K562 (cell line): ENCODE results near the gene IFNGR1. TPM values are rescaled to one million over a fixed set of nuclear protein-coding genes. Genes with fewer than 3 reads are reported as not detected.

Source experiments
- ATAC-seq: fragments of 200-7000 bp; cut with Tn5 transposase; 3 replicates; pipeline ENCODE4 v1.9.1; 2020; ENCODE audit warnings: moderate library complexity
- BruUV-seq: library from RNA; stranded (reverse); fragments of 400-500 nt; replicated peaks from 2 replicates; lab custom pipeline; 2021; lab: Mats Ljungman, UMichigan
- CTCF ChIA-PET: fragments of 300-600 bp; formaldehyde crosslinking; extraction: SDS; loops from one replicate; lab custom pipeline; 2021; ENCODE audit warnings: low intra/inter-chr PET ratio; lab: Yijun Ruan, JAX
- POLR2A ChIA-PET: fragments of 300-600, 350-650 bp; sonication (Branson Sonifier 250); formaldehyde crosslinking; extraction: SDS; loops from one replicate; lab custom pipeline; 2021; ENCODE audit warnings: antibody characterized with exemption, inconsistent platforms; lab: Yijun Ruan, JAX
- DNase-seq, 4 experiments: peaks; one replicate each; pipeline versions ENCODE4 v3.0.0 to v3.0.0-alpha.2; 2011 to 2018; ENCODE audit warnings: low spot score in 3 of 4, mixed read lengths in 3 of 4; ENCODE audit errors: extremely low read depth in 1 of 4
- FAIRE-seq: peaks from 2 replicates; lab custom pipeline; 2011; peaks lifted over from hg19 to GRCh38; lab: Jason Lieb, UNC
- H2AFZ ChIP-seq: 2 replicates; pipeline ENCODE4 v1.6.0; 2011; ENCODE audit warnings: low read depth, low read length, control low read depth, inconsistent platforms
- H3K27ac ChIP-seq: fragments of 200-600 bp; 3 replicates; pipeline ENCODE4 v1.8.0; 2011; ENCODE audit warnings: low read depth, mild to moderate bottlenecking, control low read depth, inconsistent platforms, low read length, moderate library complexity, mixed read lengths; ENCODE audit errors: extremely low read depth
- H3K27me3 ChIP-seq, 2 experiments: fragments of 300-600 bp in 1 of 2; 2 replicates in 1 of 2; 3 replicates in 1 of 2; pipeline versions ENCODE4 v1.6.0 to v1.8.0; 2011; ENCODE audit warnings: inconsistent platforms in 2 of 2, low read length in 2 of 2, mild to moderate bottlenecking in 1 of 2, mixed read lengths in 1 of 2, moderate library complexity in 1 of 2; ENCODE audit not compliant: control insufficient read depth in 2 of 2, insufficient read depth in 2 of 2
- H3K36me3 ChIP-seq: fragments of 300-600 bp; 3 replicates; pipeline ENCODE4 v1.8.0; 2011; ENCODE audit warnings: mild to moderate bottlenecking, low read length, inconsistent platforms; ENCODE audit not compliant: control insufficient read depth, insufficient read depth
- H3K4me1 ChIP-seq, 2 experiments: fragments of 200-600 bp in 1 of 2; replicated peaks in 1 of 2; 2 replicates in 1 of 2; 3 replicates in 1 of 2; pipeline versions ENCODE4 v1.5.1 to v1.8.0; 2011; ENCODE audit warnings: inconsistent platforms in 2 of 2, low read length in 2 of 2, mild to moderate bottlenecking in 1 of 2, mixed read lengths in 1 of 2, moderate library complexity in 1 of 2; ENCODE audit not compliant: control insufficient read depth in 2 of 2, insufficient read depth in 2 of 2
- H3K4me2 ChIP-seq: 2 replicates; pipeline ENCODE4 v1.6.1; 2011; ENCODE audit warnings: low read length, control low read depth, inconsistent platforms, mixed read lengths; ENCODE audit not compliant: insufficient read depth
- H3K4me3 ChIP-seq: fragments of 200-600 bp; sonication (generic), shearing (Covaris generic); 2 replicates; pipeline ENCODE4 v1.5.1; 2016; ENCODE audit warnings: control low read depth, inconsistent platforms
- H3K79me2 ChIP-seq: fragments of 200-600 bp; 3 replicates; pipeline ENCODE4 v1.8.0; 2011; ENCODE audit warnings: low read length, inconsistent platforms; ENCODE audit not compliant: control insufficient read depth, insufficient read depth
- H3K9ac ChIP-seq, 2 experiments: 2 replicates each; pipeline versions ENCODE4 v1.6.0 to v1.6.1; 2011; ENCODE audit warnings: low read depth in 2 of 2, low read length in 2 of 2, control low read depth in 1 of 2, inconsistent platforms in 1 of 2, mild to moderate bottlenecking in 1 of 2, mixed read lengths in 1 of 2; ENCODE audit not compliant: insufficient read depth in 1 of 2
- H3K9me1 ChIP-seq: one replicate; pipeline ENCODE4 v1.6.0; 2011; ENCODE audit warnings: inconsistent platforms, mild to moderate bottlenecking, low read length, moderate library complexity; ENCODE audit not compliant: control insufficient read depth, insufficient read depth
- H3K9me3 ChIP-seq: replicated peaks from 2 replicates; pipeline ENCODE4 v1.5.1; 2011; ENCODE audit warnings: low read depth, low read length, inconsistent platforms; ENCODE audit not compliant: control insufficient read depth, insufficient read depth
- H4K20me1 ChIP-seq: replicated peaks from 2 replicates; pipeline ENCODE4 v1.6.1; 2011; ENCODE audit warnings: low read length, inconsistent platforms, mixed read lengths; ENCODE audit not compliant: control insufficient read depth, insufficient read depth
- CCAR2 ChIP-seq: fragments of 200-400 bp; formaldehyde crosslinking; IDR thresholded peaks from 2 replicates; pipeline ENCODE4 v1.6.1; 2017; ENCODE audit warnings: mild to moderate bottlenecking, low read depth, low read length
- DACH1 ChIP-seq: fragments of 450-650 bp; IDR thresholded peaks from 2 replicates; pipeline ENCODE4 v1.6.1; 2018; ENCODE audit not compliant: partially characterized antibody
- LCOR ChIP-seq: sonication (generic); formaldehyde crosslinking; IDR thresholded peaks from 2 replicates; pipeline ENCODE4 v1.8.0; 2022; ENCODE audit warnings: mild to moderate bottlenecking, missing genetic modification reagents
- MGA ChIP-seq: fragments of 450-650 bp; IDR thresholded peaks from 2 replicates; pipeline ENCODE4 v1.6.1; 2016; ENCODE audit warnings: mild to moderate bottlenecking, moderate library complexity
- PHF20 ChIP-seq: fragments of 450-650 bp; IDR thresholded peaks from 2 replicates; pipeline ENCODE4 v1.6.1; 2018; ENCODE audit not compliant: partially characterized antibody
- RBM17 ChIP-seq: fragments of 200-400 bp; formaldehyde crosslinking; IDR thresholded peaks from 2 replicates; pipeline ENCODE4 v1.6.1; 2017; ENCODE audit warnings: low read depth, mild to moderate bottlenecking, low read length, borderline replicate concordance
- ZFX ChIP-seq: sonication (generic); formaldehyde crosslinking; IDR thresholded peaks from 2 replicates; pipeline ENCODE4 v1.8.0; 2022; ENCODE audit warnings: mild to moderate bottlenecking, missing genetic modification reagents, moderate library complexity
- ZNF133 ChIP-seq: fragments of 250-450 bp; sonication (Bioruptor Pico); IDR thresholded peaks from 2 replicates; pipeline ENCODE4 v1.4.0; 2020; ENCODE audit warnings: mild to moderate bottlenecking
- ZNF165 ChIP-seq: fragments of 250-450 bp; sonication (Bioruptor Pico); IDR thresholded peaks from 2 replicates; pipeline ENCODE4 v1.4.0; 2020; ENCODE audit warnings: borderline replicate concordance
- WGBS: fragments of 100-300 bp; shearing (Covaris generic); methylation state at CpG from one replicate; pipeline ENCODE4 v1.1.6; 2016; ENCODE audit warnings: low coverage, mixed read lengths; ENCODE audit not compliant: insufficient coverage; ENCODE audit errors: missing lambda C conversion rate; 5-methylcytosine and 5-hydroxymethylcytosine counted together
- in situ Hi-C: fragments of 300-500 bp; cut with MboI; formaldehyde crosslinking; loops from 4 replicates; pipeline ENCODE4 v1.15.0; 2018; ENCODE audit warnings: inconsistent platforms, mixed read lengths
- intact Hi-C: fragments of 100-400 bp; cut with micrococcal nuclease; formaldehyde crosslinking; loops from 2 replicates; pipeline ENCODE4 v1.14.2; 2022
- polyA plus RNA-seq, 8 experiments: library from polyadenylated mRNA; depleted of rRNA in 4 of 8; stranded (reverse) in 5 of 8; unstranded in 3 of 8; fragments of >200 nt; fragmentation: Nextera tagmentation in 2 of 8; fragmentation: Illumina TruSeq in 1 of 8; extraction: Ambion mirVana in 2 of 8; extraction: Trizol in 1 of 8; gene quantifications; 2 replicates each; pipeline versions ENCODE4 v1.2.1 to v1.2.3, GENCODE V29; 2011 to 2014; ENCODE audit warnings: inconsistent platforms in 1 of 8, missing spikeins in 1 of 8
- total RNA-seq, 7 experiments: library from RNA; depleted of rRNA in 6 of 7; stranded (reverse); fragments of >200 nt in 6 of 7; fragmentation: Illumina TruSeq in 2 of 7; extraction: Trizol in 2 of 7; gene quantifications; 2 replicates each; pipeline versions ENCODE4 v1.2.1 to v1.2.3, GENCODE V29; 2011 to 2021; ENCODE audit warnings: low replicate concordance in 1 of 7

IFNGR1 gene
- total and polyA plus RNA-seq, 9 of the 15 experiments (the other 6 are each of a cell fraction or from before 2014, with no cell fraction given) = 14.7 to 47.0 (median 26.7) TPM

GRCh38 chr6:137264311-137265075 is 45.3 kb upstream of the IFNGR1 start:
- CTCF ChIA-PET = no interaction called here
- no TSS peak for BruUV-seq

More at GRCh38 chr6:137264311-137265075, 45.3 kb upstream of the IFNGR1 start:
- Histone ChIP-seq H2AFZ (no peak overlapping the region), H4K20me1 (no peaks in the 10 kb centered on the region), H3K79me2 (no peaks in the 10 kb centered on the region), H3K4me3 (no peak overlapping the region), H3K4me2 (no peak overlapping the region), H3K36me3 (no peaks in the 10 kb centered on the region), H3K27me3 (peaks cover 3 to 13% of the 10 kb centered on the region in 2 experiments; a peak in 2 of 5 replicates), H3K9me1 (no peaks in the 10 kb centered on the region), H3K27ac (no peak overlapping the region), H3K9ac (no peak overlapping the region), H3K9me3 (no peaks in the 10 kb centered on the region), H3K4me1 (no peaks in the 10 kb centered on the region)
- intact Hi-C loops = no loop called here
- 0% methylated on average over 5 of the region's 5 CpGs for WGBS
- ATAC-seq (no peak), DNase-seq (no peak), FAIRE-seq (no peak)
- POLR2A ChIA-PET = no interaction called here
- in situ Hi-C loops = no loop called here
- TF ChIP-seq PHF20 (no peak), MGA (no peak), LCOR (CRISPR knock-in tag) (no peak), ZNF133 (CRISPR knock-in tag) (no peak), ZNF165 (no peak), DACH1 (no peak), RBM17 (no peak), ZFX (CRISPR knock-in tag) (no peak), CCAR2 (no peak)
